Activated CD4-positive, alpha-beta T cell treated with anti-CD3 and anti-CD28 coated beads, Interleukin-2, Interleukin-6, amounts not matched to agents 100 ng/mL and 50 ng/mL, durations not matched to agents 16 hours and 8 hours (primary cell): ENCODE results near the gene EMC8.

Experiments used
- DNase-seq: peaks from one replicate; pipeline ENCODE4 v3.0.0-alpha.2; 2020

Gene EMC8

DNA sequence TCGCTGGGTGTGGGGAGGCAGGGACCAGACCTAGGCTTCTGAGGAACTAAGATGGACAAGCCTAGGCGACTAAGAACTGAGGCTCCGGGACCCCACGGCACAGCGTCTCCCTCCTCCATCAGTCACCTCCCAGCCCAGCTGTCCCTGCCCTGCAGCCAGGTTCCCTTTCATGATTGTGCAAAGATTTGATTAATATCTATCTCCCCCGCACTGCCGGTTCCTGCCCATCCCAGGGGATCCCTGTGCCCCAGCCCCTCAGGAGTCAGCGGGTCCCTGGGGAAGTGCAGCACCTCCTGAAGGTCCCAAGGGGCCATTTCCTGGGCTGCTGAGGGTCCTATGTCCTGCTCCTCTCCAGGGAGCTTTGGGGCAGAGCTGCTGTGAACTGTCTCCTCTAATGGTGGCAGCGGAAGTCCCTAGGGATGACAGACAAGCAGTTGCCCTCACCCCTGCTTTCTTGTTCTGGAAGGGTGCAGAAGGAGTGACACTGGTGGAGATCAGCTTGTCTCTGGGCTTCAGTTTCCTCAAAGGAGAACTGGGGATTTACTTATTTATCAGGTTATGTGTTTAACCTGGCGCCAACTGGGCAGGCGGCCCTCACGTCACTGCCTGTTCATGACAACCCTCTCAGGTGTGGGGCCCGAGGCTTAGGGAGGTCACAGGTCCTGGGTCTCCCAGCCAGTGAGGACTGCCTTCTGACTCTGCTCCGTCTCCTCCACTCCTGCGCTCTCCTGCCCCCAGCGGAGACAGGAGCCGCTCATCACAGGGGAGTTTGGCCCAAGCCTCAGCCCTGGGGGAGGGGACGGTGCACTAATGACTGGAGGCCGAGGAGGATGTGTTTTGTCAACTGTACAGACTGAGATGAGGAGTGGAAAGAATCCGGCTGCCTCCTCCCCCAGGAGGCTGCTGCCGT lies 46.6 kb downstream of the EMC8 start:
- no peak for DNase-seq

DNA sequence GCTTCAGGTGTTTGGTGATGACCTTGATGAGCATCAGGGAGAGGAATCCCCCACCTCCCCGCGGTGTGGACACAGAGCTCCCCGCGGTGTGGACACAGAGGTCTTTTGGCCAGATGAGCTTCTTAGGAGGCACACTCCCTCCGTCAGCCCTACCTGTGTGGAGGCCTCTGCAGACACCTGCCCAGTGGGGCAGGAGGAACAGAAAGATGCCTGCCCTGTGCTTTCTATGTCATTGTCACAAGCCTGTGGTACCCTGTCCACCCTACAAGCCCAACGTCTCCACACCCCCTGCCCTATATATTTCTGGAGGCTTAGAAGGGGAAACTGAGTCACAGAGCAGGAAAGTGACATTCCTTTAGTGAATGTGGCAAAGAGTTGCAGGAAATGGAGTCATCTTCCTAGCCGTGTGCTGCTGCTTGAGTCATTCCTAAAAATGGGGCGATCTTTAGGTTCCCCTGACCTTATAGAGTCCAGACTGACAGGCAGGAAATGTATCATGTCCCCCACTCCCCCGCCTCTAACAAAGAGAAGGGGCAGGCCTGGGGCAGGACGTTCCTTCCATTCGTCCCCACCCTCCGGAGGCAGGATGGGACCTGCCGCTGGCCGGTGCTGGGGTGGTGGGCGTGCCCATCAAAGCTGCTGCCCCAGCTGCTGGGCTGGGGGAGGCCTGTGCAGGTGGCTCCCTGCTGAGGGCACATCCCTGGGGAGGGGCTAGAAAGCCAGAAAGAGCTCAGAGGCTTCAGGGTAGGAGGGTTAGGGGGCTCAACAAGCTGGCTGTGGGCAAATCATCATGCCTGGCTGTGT lies 47.4 kb downstream of the EMC8 start:
- no peak for DNase-seq

DNA sequence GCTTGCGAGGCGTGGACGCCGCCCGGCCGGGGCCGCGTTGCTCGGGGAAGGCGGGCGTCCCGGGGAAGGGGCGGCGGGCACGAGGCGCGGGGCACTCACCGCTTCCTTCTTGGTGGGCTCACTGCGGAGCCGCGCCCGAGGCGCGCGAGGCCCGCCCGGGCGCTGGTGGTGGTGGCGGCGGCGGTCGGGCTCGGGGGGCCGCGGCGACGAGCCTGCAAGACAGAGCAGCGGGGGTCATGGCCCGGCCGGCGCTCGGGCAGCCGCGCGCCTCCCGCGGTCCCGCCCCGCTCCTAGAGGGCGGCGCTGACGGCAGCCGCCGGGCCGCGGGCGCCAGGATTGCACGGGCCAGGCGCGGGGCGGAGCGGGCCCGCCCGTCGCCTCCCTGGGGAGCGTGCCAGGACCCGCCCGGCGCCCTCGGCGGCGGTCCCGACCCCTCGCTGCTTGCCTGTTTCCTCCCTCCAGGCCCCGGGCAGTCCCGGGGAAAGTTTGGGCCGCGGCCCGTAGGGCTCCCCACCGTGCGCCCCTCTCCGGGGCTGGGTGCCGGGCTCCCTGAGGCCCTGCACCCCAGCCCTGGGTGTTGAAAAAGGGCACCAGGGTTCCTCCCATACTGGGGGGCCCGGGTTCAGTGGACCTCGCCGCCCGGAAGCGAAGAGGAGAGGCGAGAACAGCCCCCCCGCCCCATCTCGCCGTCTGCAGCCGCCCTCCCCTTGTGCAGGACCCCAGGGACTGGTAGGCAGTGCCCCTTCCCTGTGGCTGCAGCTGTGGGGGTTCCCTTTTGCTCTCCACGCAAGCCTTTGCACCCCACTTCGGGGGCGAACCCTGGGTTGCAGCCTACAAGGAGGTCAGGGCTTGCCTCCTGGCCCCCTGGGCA lies 48.3 kb downstream of the EMC8 start, which contains the start of gene C16orf74:
C16orf74 (minus strand) TSS at position 270 of the 871 bp plus-strand sequence. CDS start 15,879 bp downstream, outside the sequence.
- peak; percentile 14 for DNase-seq

DNA sequence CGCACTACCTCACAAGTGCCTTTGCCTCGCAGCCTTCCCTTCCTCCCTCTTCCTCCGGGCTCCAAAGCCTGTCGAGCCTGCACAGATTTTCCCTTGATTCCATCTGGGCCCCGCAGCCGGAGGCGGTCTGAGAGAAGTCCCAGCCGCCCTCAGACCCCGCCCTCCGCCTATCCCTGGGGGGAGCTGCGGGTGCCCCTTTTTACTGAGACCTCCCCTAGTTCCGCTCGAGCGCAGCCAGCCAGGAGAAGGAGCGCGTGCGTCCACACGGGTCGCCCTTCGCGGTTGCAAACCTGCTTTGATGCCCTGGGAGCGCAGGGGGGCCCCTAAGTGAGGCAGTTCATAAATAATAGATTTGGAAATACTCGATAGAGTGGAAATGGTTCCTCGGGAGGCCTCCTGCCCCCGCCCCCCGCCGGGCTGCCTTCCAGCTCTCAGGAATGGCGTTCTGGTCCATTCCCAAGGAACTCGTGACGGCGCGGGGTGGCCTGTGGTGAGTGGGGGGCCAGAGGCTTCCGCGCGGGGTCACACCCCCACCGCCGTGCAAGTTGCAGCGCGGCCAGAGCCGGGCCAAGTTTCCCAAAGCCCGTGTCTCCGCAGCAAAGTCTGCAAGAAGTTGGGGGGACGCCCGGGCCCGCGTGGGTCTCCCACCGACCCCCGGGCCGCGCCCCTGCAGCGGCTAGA lies 49.1 kb downstream of the EMC8 start:
- no peak for DNase-seq

DNA sequence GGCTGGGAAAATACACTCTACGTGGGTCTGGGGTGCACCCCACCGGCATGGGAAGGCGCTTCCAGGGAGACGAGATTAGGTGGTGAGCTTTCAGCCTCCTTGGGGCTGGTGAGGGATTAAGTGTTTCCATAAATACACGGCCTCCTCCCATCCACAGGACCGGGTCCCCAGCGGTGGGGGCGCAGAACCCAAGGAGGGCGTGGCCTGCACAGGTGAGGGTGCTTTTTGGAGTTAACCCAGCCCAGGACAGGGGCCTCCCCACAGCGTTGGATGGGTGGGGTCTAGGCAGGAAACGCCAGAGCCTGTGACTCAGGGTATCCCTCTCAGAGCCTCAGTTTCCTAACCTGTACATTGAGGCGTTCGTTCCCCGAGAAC lies 49.6 kb downstream of the EMC8 start:
- DNase-seq, result no peak

DNA sequence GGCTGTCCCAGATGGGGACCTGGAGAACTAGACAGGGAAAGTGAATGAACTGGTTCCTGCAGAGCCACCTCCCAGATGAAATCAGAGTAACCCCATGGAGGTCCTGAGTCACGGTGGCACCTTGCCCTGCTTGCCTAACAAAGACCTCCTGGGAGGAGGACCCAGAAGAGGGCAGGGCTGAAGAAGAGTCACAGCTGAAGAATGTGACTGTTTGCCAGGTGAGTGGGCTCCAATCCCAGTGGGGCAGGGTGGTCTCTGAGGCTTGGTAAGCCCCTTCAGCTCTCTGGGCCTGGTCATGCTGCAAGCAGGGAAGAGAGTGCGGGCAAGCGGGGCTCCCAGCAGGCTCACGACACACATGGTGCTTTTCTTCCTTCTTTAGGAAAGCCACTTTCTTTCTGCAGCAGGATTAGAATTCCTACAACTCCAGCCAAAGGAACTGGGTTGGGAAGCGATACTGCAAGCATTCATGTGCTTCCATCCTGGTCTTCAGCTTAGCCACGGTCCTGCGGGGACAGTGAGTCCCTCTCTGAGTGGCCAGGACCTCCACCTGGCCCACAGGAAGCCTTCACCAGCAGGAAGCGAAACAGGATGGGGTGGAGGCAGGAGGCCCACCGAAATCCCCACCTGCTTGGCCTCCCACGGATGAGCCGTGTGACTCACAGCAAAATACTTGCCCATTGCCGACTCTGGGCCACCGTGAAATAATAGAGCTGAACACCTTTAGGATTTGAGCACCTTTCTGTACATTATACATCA lies 52.7 kb downstream of the EMC8 start:
- no peak for DNase-seq

DNA sequence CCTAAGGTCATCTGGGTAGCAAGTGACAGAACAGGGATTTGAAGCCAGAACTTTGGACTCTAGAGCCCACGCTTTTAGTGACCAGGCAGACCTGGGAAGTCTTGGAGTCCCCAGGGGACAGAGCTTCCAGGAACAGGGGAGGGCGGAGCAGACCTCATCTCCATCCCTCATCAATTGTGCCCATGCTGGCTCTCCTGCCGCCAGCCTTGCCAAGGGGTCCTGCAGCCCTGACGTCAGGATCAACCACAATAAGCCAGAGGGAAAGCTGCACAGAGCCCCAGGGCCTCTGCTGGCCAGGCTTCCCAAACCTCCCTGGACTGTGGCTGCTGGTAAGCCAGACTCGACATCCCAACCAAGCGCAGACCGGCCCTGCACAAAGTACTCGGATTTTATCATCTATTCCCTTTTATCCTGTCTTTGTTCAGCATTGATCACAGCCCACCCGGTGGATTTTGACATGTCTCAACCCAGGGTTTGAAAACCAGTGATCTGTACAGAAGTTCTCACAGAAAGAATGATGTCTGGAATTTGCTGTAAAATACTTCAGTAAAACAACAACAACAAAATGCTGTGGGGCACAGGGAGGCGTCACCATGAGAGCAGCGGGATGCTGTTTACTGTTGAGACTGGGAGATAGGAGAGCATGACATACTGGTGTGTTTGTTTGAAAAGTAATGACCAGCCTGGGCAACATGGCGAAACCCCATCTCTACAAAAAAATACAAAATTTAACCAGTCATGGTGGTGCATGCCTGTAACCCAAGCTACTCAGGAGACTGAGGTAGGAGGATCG lies 60.2 kb downstream of the EMC8 start:
- no peak for DNase-seq

DNA sequence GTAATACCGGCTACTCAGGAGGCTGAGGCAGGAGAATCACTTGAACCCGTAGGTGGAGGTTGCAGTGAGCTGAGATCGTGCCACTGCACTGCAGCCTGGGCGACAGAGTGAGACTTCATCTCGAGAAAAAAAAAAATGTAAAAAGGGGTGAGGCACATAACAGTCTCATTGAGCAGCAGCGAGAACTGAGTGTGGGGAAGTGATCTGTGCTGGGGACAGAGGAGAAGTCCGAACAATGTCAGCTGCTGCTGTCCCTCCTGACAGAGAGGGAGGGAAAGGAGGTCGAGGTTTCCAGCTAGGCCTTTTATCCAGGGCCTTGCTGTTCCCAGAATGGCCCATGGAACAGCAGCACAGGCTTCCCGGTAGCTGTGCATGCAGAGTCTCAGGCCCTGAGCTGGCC lies 62.4 kb downstream of the EMC8 start:
- no peak for DNase-seq

DNA sequence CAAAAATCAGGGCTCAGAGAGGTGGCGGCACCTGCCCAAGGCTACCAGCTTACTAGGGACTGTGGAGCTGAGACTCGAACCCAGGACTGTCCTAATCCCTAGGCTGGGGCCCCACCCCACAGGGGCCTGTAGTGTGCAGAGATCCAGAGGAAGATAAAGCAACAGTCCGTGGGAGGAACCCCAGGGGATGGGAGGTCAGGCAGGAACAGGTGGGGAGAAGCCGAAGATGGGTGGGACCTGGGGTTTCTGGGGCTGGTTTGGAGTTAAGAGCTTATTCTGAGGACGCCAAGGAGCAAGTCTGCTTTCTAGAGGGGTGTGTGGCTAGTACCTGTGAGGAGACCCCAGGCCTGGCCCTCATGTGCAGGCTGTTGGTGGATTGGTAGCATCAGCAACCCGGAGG lies 63.4 kb downstream of the EMC8 start:
- DNase-seq, result no peak

DNA sequence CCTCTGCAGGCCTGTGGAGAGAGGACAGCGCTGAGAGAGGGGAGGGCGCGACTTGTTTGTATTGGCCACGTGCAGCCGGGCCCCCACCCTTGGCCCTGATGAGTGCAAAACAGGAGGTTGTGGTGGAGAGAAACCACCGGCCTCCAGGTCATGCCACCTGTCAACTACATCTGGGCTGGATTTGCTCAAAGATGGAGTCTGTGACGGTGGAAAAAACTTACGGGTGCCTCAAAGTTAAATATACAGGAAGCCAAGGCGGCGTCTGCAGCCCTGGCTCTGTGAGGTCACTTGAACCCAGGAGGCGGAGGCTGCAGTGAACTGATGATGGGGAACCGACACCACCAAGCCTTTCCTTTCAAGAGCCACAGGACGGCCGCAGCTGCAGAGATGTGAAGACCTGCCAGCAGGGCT lies 64.1 kb downstream of the EMC8 start:
- DNase-seq, result peak; percentile 17

DNA sequence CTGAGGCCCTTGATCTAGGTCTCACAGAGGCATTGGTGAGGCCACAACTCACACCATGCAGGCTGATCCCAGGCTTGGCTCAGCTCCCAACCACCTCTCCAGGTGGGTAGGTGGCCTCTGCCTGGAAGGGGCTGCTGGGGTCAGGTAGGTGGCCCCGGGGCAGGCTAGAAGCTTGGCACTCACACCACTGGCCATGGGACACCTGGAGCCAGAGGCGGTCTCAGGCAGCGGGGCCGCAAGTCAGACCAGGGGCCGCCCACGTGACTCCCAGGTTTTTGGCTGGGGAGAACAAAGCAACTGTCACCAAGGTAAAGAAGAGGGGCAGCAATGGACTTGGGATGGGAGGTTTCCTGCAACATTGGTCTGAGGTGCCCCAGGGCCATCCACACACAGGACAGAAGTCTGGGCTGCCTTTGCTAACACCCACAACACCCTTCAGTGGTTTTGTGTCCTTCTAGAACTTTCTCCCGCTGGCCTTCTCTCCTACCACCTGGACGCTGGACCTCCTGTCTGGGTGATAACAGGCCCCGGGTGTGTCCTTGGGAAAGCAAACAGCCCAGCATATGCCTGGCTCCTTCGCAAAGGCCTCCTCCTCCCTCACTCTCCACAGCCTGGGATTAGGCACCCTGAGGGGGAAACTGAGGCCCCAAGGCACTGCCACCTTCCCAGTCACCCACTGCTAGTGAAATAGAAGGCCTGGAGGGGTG lies 64.9 kb downstream of the EMC8 start:
- no peak for DNase-seq

DNA sequence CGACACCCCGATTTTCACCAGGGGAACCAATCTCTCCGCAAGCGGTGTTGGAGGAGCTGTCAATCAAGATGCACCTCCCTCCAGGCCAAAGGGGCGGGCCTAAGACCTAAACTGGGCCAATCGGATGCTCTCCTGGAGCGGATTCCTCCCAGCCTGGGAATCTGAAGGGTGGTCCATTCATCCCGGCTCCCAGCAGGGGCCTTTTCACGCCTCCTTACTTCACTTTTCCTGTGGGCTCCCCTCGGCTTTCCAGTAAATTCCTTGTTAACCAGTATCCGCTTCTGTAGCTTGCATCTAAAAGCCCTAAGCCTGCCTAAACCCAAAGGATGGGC lies 65.5 kb downstream of the EMC8 start:
- DNase-seq, result no peak

DNA sequence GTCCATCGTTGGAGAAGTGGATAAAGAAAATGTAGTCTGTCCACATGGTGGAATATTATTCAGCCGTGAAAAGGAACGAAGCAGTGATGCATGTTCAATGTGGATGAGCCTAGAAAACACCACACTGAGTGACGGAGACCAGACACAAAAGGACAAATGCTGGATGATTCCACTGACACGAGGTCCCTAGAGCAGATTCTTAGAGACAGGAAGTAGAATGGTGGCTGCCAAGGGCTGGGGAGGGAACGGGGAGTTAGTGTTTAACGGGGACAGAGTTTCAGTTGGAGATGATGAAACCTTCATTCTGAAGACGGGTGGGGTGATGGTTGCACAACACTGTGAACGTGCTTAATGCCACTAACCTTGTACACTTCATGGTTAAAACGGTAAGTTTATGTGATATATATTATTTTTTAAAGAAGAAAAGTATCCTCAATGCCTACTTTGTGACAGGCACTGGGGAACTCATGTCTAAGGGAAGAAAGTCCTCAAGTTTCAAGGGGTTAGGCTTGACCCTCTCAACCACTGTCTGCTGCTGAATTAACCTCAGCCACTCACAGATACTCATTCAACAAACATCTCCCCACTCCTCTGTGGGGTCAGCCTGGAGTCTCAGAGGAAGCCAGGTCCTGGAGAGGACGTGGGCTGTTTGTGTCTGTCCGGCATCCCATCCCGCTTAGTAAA lies 66.0 kb downstream of the EMC8 start:
- DNase-seq, result no peak

DNA sequence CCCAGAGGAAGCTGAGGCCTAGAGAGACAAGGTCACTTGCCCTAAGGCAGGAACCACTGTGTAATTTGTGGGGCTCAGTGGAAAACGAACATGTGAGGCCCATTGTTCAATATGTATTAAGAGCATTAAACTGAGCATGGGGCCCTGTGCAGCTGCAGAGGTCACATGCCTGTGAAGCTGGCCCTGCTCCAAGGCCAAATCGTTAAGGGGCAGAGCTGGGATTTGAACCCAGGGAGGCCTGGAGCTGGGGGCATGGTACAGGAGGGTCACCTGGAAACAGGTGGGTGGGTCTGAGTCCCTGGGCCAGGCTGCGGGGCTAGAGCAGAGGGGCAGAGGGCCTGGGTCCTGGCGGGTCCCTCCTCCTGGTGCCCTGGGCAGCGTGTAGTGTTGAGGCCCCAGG lies 68.2 kb downstream of the EMC8 start:
- no peak for DNase-seq

DNA sequence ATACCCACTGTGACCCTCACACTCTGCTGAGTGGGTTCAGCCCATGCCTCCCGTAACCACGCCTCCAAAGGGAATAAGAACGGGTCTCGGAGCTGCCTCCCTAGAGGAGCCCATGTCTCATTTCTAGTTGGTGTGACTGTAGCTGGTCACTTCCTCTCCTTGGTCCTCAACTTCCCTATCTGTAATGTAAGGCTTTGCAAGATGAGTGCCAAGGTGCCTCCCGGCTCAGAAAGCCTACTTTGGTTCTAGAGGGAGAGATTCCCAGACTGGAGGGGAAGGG lies 69.2 kb downstream of the EMC8 start:
- DNase-seq, result no peak

DNA sequence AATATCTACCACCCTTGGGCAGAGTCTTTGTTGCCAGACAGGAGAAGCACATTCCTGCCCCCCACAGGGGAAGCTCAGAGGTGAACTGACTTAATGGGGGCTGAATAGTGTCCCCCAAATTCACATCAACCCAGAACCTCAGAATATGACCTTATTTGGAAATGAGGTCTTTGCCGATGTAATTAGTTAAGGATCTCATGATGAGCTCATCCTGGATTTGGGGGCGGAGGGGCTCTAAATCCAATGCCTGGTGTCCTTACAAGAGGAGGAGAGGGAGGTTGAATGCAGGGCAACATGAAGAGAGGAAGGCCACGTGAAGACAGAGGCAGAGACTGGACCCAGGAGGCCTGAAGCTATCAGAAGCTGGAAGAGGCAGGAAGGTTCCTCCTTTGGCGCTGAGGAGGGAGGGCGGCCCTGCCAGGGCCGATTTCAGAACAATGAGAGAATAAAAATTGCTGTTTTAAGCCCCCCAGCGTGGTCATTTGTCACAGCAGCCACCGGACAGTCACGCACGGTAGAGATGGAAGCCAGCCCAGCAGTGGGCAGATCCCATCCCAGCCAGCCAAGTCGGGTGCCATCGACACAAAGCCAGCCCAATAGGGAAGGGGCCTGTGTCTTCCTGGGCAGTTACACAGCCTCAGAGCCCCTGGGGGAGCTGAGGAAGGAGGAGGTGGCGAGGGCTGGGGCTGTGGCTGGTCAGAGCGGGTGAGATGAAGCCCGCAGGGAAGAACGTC lies 69.7 kb downstream of the EMC8 start:
- no peak for DNase-seq

DNA sequence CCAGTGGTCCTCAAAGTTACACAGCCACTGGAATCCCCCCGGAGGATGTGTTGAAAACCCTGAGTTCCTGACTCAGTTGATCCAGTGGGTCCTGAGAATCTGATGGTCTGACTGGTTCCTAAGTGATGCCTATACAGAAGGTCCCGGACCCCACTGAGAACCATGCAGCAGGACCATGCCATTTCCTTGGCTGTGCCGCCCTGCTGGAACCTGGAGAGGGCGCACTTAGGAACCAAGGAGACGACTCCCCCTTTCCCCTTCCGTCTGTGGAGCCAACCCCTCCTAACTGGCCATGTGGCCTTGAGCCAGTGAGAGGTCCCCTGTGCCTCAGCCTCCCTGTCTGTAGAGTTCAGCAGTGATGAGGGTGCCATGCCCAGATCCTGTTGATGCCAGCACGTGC lies 70.5 kb downstream of the EMC8 start:
- DNase-seq, result no peak
